SJSA1 (cell line): ENCODE data around the gene BMPER. TPM values are rescaled to one million over a fixed set of nuclear protein-coding genes. Genes with fewer than 3 reads are reported as not detected.

Experiments used
- DNase-seq, 2 experiments: peaks; one replicate each; pipeline ENCODE4 v3.0.0-alpha.2; 2015 to 2020; ENCODE audit warnings: low spot score in 2 of 2, low read depth in 1 of 2
- H3K27ac ChIP-seq: fragments of 250-450 bp; sonication (Bioruptor Pico); 2 replicates; pipeline ENCODE4 v1.5.1; 2020; ENCODE audit warnings: mild to moderate bottlenecking, moderate library complexity
- H3K27me3 ChIP-seq: fragments of 250-450 bp; sonication (Bioruptor Pico); replicated peaks from 2 replicates; pipeline ENCODE4 v1.5.1; 2020; ENCODE audit warnings: mild to moderate bottlenecking, moderate library complexity
- H3K36me3 ChIP-seq: fragments of 250-450 bp; sonication (Bioruptor Pico); 2 replicates; pipeline ENCODE4 v1.5.1; 2020; ENCODE audit warnings: mild to moderate bottlenecking
- H3K4me1 ChIP-seq: fragments of 250-450 bp; sonication (Bioruptor Pico); replicated peaks from 2 replicates; pipeline ENCODE4 v1.6.1; 2021; ENCODE audit warnings: mild to moderate bottlenecking
- H3K4me3 ChIP-seq: fragments of 250-450 bp; sonication (Bioruptor Pico); 2 replicates; pipeline ENCODE4 v1.5.1; 2020; ENCODE audit warnings: mild to moderate bottlenecking
- H3K9me3 ChIP-seq: fragments of 250-450 bp; sonication (Bioruptor Pico); replicated peaks from 2 replicates; pipeline ENCODE4 v1.5.1; 2020; ENCODE audit warnings: mild to moderate bottlenecking
- total RNA-seq: library from RNA; depleted of rRNA; stranded (reverse); fragments of >200 nt; shearing (Covaris generic); gene quantifications from 2 replicates; pipeline ENCODE4 v1.2.3, GENCODE V29; 2014

Gene BMPER
- total RNA-seq, 1 experiment from 2014 or later: 2.8 TPM

GRCh38 chr7:34191162-34191561 is 285.8 kb downstream of the BMPER start:
- no peaks in the 10 kb centered on the region for H3K9me3 ChIP-seq
- H3K27ac ChIP-seq: no peak overlapping the region
- no peaks in the 10 kb centered on the region for H3K4me1 ChIP-seq
- no peak for DNase-seq
- no peak overlapping the region for H3K4me3 ChIP-seq
- no peaks in the 10 kb centered on the region for H3K36me3 ChIP-seq
- H3K27me3 ChIP-seq: no peaks in the 10 kb centered on the region; the same call in 1 of the 2 replicates

- Histone ChIP-seq H3K4me3 (no peak overlapping the region), H3K27me3 (no peaks in the 10 kb centered on the region; the same call in 1 of the 2 replicates), H3K27ac (no peak overlapping the region), H3K36me3 (no peaks in the 10 kb centered on the region), H3K4me1 (no peaks in the 10 kb centered on the region), H3K9me3 (no peaks in the 10 kb centered on the region)
- no peak for DNase-seq
These were observed 286.6 kb downstream of the BMPER start for GRCh38 chr7:34191771-34192479.

- H3K36me3 ChIP-seq: no peaks in the 10 kb centered on the region
- no peaks in the 10 kb centered on the region for H3K4me1 ChIP-seq
- no peaks in the 10 kb centered on the region; the same call in 1 of the 2 replicates for H3K27me3 ChIP-seq
- no peak overlapping the region for H3K4me3 ChIP-seq
- H3K9me3 ChIP-seq: no peaks in the 10 kb centered on the region
- no peak for DNase-seq
- no peak overlapping the region for H3K27ac ChIP-seq
These were observed 287.6 kb downstream of the BMPER start for GRCh38 chr7:34192906-34193305.

GRCh38 chr7:34198231-34198641 is 292.9 kb downstream of the BMPER start:
- no peak overlapping the region for H3K4me3 ChIP-seq
- no peaks in the 10 kb centered on the region for H3K9me3 ChIP-seq
- H3K4me1 ChIP-seq: no peaks in the 10 kb centered on the region
- H3K27me3 ChIP-seq: no peaks in the 10 kb centered on the region; the same call in 1 of the 2 replicates
- DNase-seq: no peak
- no peak overlapping the region for H3K27ac ChIP-seq
- no peaks in the 10 kb centered on the region for H3K36me3 ChIP-seq
